Sciatic nerve (tissue), 2 donors: ENCODE data around the gene ZNF264. TPM values are rescaled to one million over a fixed set of nuclear protein-coding genes. Genes with fewer than 3 reads are reported as not detected.
"Not testable (repeated sequence)": the region's sequence is repeated elsewhere in the genome, so short reads cannot be mapped to it uniquely, and the experiment has no call there.

ENCODE experiments used
- ATAC-seq: fragments of 200-7000 bp; cut with Tn5 transposase; one replicate; pipeline ENCODE4 v1.9.1; 2020; ENCODE audit warnings: mild to moderate bottlenecking, moderate library complexity
- DNase-seq: peaks from one replicate; pipeline ENCODE4 v3.0.0-alpha.2; 2020; ENCODE audit warnings: low spot score
- intact Hi-C: fragments of 100-400 bp; cut with DNase I; formaldehyde crosslinking; loops from one replicate; pipeline ENCODE4 v1.14.2; 2022
- total RNA-seq: library from RNA; stranded (reverse); fragmentation: NEBNext Ultra II Directional; extraction: Animal tissue kit (Norgen Biotek cat#: 25700); gene quantifications from one replicate; pipeline ENCODE4 v1.2.1, GENCODE V29; 2021
- donor health status: DM: no; HTN: no; CAD: no.
- donor health status: DM: no; HTN: no; CAD: no.

Gene ZNF264
- 43.5 TPM for total RNA-seq

DNA sequence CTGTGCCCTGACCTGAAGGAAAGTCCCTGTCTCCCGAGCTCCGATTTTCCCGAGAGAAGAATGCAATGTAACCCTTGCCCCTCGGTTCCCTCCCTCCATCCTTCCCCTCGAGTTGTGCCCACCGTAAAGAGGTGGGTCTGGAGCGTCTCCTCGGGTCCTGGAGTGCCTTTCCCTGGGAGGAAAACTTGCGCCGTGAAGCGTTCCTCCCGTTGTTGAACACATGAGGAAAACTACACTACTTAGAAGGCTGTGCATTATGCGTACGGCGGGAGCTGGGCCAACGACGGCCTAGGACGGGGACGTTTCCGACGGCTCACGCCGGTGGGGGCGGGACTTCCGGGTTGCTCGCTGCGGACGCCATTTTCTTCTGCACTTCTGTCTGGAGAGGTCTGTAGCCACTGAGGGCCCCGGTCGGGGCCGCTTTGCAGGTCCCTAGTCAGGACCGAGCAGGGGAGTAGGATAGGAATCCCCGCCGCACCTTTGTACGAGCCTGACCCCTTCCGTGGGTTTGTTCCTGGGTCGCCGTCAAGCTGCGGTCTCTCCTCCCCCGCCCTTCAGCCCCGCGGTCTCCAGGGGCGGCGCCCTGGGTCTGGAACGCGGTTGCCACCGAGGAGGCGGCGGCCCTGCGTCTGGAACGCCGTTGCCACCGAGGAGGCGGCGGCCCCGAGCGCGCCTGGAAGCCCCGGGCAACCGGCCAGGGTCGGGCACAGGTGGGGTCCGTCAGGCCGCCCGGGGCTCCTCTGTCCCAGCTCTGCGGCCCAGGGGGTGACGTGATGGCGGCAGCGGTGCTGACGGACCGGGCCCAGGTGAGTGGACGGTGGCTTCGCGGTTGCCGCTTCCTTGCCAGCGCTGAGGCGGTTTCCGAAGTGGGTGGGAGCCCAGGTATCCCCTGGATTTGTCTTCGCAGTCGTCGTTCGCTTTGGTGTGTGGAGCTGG lies at the start of gene ZNF264:
Gene ZNF264, plus strand, starts transcription at position 360 of the 936 bp plus-strand sequence. Its CDS starts 414 bp downstream, at position 774.
- intact Hi-C loops, result no loop called here
- ATAC-seq, result peak; percentile 99

DNA sequence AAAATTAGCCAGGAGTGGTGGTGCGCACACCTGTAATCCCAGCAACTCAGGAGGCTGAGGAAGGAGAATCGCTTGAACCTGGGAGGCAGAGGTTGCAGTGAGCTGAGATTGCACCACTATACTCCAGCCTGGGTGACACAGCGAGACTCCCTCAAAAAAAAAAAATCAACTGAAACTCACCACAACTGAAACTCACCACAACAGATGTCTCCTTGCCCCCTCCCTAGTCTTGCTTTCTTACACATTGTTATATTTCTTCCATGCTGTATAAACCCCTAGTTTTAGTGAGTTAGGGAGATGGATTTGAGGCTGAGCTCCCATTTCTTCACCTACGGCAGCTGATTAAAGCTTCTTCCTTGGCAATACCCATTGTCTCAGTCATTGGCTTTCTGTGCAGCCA lies 49.6 kb upstream of the ZNF264 start:
- no peak for DNase-seq
- intact Hi-C loops, result no loop called here
- no peak for ATAC-seq

More for the DNA sequence above, at the start of gene ZNF264:
- peak; percentile 94 for DNase-seq

DNA sequence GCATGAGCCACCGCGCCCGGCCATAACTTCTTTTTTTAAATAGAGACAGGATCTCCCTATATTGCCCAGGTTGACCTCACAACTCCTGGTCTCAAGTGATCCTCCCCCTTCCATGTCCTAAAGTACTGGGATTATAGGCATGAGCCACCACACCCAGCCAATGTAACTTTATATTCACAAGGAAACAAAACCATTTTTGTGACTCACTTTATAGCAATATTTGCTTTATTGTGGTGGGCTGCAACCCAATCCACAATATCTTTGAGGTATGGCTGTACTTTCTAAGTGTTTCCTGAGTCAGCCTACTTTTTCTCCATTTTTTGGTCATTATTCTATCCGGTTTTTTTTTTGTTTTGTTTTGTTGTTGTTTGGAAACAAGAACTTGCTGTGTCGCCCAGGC lies 38.4 kb upstream of the ZNF264 start:
- intact Hi-C loops, result no loop called here
- ATAC-seq (no peak), DNase-seq (no peak)

DNA sequence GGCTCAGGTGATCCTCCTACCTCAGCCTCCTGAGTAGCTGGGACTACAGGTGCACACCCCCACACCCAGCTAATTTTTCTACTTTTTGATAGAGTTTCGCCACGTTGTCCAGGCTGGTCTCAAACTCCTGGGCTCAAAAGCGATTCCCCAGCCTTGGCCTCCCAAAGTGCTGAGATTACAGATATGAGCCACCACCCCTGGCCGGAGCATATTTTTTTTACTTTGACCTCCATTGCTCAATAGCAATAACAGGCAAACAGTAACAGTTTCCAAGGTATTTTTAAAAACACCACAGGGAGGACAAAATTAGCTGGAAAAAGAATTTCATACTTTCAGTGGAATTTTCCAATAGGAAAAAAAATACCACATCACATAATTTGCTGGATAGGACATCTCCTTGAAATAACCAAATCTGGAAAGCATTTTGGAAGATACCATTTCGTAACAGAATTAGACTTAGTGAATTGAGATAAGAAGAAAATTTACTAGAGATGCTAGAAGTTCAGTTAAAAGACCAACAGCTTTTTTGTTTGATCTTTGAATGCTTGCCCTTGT lies 29.2 kb upstream of the ZNF264 start:
- intact Hi-C loops, result no loop called here
- no peak for DNase-seq
- ATAC-seq, result peak; percentile 97

DNA sequence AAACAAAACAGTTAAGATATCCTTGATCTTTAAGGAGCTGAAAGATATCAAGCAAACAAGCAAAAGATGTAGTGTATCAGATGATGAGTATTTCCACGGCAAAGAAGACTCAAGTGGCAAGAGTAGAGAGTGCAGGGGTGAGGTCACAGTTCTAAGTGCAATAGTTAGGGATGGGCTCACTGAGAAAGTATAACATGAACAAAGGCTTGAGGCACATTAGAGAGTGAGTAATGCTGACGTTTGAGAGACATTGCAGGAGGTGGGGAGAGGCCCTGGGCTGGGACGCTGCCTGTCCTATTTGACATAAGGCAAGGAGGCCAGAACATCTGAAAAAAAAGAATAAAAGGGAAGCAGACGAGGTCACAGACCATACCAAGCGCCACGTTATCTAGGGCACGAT lies 25.5 kb upstream of the ZNF264 start:
- DNase-seq (no peak), ATAC-seq (no peak)
- intact Hi-C loops, result no loop called here

DNA sequence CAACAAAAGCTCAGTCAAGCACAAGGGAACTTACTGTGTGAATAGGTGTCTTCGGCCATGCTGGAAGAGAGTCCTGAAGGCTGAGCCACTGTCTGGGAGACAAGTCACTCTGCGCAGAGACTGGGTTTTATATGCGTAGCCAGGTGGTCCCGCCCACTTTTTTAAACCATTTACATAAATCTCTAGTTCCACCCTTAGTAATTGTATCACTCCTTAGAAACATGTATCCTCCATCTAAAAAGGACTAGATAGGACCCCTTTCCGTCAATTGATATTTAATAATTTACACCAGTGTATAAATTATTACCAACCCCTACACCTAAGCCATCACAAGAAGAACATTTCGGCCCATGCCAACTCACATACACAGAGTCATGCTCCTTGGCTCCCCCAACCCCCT lies 23.9 kb upstream of the ZNF264 start, which contains the start of gene DUXA:
Gene DUXA, minus strand, starts transcription at position 101 of the 400 bp plus-strand sequence. Its CDS starts 42 bp downstream, at position 59.
- ATAC-seq, result no peak
- intact Hi-C loops, result no loop called here
- no peak for DNase-seq

DNA sequence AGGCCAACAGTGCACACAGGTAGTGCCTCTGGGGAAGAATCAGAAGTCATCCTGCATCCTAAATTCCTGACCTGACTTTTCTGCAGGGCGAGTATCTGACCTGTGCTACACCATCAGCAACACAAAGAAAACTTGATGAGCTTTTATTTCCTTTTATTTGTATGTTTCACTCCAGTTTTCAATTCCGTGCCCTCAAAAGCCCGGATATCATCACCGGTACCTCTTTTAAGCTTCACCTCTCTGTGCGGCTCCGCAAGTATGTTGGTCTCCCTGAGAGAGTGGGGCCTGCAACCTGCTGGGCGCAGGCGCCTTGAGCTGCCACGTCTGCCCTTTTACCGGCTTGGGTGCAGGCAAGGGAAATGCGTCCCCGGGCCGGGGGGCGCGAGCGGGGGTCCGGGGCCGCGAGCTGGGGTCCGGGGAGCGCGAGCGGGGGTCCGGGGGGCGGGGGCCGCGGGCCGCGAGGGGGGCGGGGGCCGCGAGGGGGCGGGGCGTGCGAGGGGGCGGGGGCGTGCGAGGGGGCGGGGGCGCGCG lies 19.7 kb upstream of the ZNF264 start:
- intact Hi-C loops, result no loop called here
- peak; percentile 86 for ATAC-seq
- peak; percentile 61 for DNase-seq

DNA sequence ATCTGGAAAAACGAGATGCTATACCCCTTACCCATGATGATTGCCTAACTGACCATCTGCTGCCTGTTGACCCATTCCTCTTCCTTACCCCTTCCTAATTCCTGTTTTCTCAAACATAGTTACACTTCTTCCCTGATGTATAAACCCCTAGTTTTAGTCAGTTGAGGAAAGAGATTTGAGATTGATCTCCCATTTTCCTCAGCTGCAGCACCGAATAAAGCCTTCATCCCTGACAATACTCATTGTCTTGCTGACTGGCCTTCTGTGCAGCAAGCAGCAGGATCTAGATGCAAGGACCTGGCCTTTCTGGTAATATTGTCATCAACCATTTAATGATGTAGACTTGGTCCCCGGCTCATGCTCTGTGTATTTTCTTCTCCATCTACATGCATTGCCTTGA lies 999 bp upstream of the ZNF264 start:
- intact Hi-C loops, result no loop called here
- DNase-seq (no peak), ATAC-seq (no peak)

DNA sequence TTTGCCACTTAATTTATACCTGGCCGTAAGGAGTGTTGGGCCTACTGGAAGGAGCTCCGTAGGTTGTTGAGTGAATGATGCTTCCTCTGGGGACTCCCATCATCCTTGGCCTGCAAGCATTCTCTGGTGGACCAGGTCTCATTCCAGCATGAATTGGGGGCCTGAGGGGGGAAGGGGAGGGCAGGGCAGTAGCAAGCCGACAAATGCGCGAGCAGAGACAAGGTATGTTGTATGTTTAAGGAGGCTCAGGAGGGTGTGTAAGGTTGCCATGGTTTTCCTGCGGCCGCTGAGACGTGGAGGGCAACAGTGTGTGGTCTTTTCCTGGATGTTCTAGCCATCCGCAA lies 749 bp downstream of the ZNF264 start:
- ATAC-seq (peak; percentile 8), DNase-seq (no peak)
- intact Hi-C loops, result no loop called here

DNA sequence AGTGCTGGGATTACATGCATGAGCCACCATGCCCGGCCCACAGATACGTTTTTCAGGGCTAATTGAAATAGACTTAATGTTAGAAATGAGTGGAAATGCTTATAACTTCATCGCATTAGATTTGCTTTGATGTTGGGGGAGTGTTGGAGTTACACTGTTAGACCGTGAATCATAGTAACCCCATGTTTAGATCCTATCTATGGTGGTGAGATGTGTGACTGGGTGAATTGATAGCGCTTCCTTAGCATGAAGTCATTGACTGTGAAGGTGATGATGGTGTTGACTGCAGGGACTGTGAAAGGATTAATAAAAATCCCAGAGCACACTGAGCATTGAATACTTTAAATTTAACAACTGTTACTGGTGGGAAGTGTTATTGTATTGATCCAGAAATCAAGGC lies 1.7 kb downstream of the ZNF264 start:
- intact Hi-C loops, result no loop called here
- no peak for ATAC-seq
- DNase-seq, result no peak

DNA sequence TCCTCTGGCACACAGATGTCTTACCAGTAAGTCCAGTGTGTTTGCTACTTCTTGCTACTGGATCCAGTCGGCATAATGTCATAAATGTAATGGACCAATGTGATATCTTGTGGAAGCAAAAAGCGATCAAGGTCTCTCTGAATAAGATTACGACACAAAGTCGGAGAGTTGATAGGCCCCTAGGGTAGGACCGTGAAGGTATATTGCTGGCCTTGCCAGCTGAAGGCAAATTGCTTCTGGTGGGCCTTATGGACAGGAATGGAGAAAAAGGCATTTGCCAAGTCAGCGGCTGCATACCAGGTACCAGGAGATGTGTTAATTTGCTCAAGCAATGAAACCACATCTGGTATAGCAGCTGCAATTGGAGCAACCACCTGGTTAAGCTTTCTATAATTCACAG lies 6.6 kb downstream of the ZNF264 start:
- DNase-seq, intact Hi-C loops, ATAC-seq: not testable (repeated sequence)

DNA sequence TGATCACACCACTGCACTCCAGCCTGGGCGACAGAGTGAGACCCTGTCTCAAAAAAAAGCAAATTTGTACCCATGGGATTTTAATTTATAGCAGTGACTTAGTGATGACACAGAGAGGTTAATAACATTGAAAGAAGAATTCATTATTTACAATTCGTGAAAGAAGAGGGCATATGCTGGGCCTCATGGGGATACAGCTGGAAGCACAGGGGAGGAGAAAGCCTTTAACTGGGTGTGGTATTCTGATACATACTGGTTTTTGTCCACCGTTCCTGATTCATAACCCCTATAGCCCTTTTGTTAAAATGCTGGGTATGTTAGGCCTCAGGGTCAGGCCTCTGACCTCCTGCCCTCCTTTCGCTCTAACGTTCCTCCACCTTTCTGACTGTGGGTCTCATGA lies 10.9 kb downstream of the ZNF264 start:
- intact Hi-C loops, result no loop called here
- DNase-seq (no peak), ATAC-seq (no peak)

DNA sequence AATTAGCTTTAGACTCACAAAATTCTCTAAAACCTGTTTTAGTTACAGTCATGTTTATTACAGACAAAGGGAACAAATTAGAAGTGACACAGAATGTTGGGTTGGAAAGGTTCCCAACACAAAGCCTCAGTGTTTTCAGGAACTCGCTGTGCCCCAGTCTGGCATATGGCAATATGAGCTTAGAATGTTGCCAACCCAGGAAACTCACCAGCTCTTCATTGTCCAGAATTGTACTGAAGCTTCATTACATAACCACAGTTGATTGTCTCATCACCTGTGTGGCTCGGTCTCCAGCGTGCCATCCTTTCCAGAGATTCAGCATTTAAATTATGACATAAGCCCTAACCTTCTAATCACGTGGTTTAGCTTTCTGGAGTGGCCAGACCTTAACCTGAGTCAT lies 19.1 kb downstream of the ZNF264 start:
- no peak for DNase-seq
- no peak for ATAC-seq
- intact Hi-C loops, result no loop called here

DNA sequence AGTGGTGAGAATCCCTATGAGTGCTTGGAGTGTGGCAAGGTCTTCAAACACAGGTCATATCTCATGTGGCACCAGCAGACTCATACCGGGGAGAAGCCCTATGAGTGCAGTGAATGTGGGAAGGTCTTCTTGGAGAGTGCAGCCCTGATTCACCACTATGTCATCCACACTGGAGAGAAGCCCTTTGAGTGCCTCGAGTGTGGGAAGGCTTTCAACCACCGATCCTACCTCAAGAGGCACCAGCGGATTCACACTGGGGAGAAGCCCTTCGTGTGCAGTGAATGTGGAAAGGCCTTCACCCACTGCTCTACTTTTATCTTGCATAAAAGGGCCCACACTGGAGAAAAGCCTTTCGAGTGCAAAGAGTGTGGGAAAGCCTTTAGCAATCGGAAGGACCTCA lies 20.8 kb downstream of the ZNF264 start:
- ATAC-seq (no peak), DNase-seq (no peak)
- intact Hi-C loops, result no loop called here

DNA sequence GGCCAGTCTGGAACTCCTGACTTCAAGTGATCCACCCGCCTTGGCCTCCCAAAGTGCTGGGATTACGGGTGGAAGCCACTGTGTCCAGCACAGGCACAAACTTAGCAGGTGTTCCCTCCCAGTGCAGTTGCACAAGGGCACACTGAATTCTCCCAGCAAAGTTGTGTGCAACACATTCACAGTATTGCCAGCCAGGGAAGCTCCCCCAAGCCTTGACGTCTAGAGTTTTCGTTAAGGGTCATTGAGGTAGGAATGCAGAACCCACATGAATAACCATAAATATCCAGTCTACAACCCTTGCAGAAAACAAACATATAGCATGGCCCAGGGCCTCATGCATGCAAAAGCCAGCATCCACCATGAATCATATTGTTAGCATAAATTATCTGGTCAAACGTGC lies 36.2 kb downstream of the ZNF264 start:
- no peak for ATAC-seq
- no peak for DNase-seq
- intact Hi-C loops, result no loop called here

DNA sequence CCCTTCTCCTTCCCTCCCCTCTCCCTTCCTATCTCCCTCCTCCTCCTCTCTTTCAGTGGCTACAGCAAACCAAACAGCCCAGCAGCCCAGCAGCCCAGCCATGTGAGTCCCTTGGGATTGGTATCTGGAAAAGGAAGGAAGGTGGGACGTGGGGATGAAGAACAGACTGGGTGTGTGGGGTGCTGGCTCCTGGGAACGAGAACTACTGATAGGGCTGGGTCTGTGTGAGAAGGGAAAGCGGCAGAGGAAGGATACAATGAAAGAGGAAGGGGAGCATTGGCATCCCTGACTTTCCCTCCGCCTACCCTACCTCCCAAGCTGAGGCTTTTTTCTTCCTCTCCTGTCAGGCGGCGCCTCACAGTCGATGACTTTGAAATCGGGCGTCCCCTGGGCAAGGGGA lies 40.4 kb downstream of the ZNF264 start:
- intact Hi-C loops, result no loop called here
- ATAC-seq, result no peak
- DNase-seq, result no peak

DNA sequence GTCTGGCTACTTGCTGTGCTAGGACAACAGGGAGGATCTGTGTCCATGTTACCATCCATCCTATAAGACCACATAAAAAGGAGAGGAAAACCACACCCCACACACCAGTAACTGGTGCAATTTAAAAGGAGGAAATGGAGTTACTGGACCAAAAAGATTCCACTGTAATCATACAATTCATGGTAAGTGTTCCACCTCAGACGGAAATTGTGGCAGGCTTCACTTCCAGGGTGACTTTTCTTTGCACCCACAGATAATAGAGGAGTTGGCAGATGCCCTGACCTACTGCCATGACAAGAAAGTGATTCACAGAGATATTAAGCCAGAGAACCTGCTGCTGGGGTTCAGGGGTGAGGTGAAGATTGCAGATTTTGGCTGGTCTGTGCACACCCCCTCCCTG lies 41.9 kb downstream of the ZNF264 start:
- ATAC-seq, result no peak
- intact Hi-C loops, result no loop called here
- DNase-seq, result no peak

DNA sequence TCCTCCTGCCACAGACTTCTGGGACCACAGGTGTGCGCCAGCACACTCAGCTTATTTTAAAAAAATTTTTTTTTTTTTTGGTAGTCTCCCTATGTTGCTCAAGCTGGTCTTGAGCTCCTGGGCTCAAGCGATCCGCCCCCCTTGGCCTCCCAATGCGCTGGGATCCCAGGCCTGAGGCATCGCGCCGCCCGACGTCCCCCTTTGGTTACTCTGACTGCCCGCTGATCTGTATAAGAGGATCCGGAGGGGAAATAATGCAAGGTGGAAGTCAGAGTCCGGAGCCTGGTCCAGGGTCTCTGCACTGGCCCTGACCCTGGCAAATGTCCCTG lies 48.6 kb downstream of the ZNF264 start:
- intact Hi-C loops, result no loop called here
- ATAC-seq (no peak), DNase-seq (no peak)

DNA sequence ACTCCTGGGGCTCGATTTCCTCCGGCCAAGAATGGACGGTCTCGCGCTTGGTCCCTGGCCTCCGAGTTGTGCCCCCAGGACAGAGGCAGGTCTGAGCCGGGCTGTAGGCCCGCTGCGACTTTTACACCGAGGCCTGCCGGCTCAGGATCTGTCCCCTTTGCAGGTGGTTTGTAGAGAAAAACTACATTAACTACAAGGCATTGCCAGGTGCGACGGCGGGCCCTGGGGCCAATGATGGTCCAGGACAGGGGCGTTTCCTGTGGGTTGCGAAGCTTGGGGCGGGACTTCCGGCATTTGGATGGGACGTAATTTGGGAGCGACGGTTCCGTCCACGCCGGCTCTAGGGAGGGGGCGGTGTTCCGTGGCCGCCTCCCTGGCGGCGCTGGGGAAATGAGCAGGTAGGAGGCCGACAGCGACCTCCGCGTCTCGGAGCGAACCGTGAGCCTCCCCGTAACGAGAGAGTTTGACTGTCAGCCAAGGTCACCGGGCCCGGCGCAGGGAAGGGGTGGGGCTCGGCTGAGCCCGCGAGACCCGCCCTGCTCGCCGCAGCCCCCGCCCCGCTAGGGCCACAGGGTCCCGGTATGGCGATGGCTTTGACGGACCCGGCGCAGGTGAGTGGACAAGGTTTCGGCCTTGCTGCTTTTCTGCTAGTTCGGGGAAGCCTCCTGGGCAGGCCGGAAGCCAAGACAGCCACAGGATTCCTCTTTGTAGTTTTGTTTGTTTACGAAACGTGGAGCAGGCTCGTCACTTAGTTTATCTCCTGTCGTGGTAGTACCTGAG lies 49.2 kb downstream of the ZNF264 start, which contains the start of gene ZNF805:
Gene ZNF805, plus strand, starts transcription at position 322 of the 780 bp plus-strand sequence. Its CDS starts 260 bp downstream, at position 582.
- ATAC-seq (peak; percentile 100), DNase-seq (peak; percentile 96)
- intact Hi-C loops, result no loop called here

DNA sequence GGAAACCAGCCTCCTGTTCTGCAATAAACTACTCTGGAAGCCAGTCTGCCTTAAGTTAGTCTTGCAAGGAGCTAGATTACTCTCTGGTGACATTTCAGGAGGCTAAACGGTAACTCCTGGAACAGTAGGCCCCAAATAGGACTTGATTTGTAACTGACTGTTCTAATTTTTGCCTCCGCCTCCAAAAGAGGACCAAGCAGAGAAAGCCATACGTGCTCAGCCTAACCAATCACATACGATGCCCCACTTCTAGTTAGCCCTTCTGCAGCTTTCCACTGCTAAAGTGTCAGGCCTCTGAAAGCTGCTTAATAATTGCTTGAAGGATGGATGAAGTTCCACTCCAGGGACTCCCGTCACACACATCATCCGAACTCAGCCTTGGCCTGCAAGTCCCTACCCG lies 49.9 kb downstream of the ZNF264 start:
- intact Hi-C loops, result no loop called here
- no peak for ATAC-seq

More for the DNA sequence above, 49.9 kb downstream of the ZNF264 start:
- DNase-seq, result no peak
